ENCODE data around the gene MRPS5.
"Not testable (repeated sequence)": the region's sequence is repeated elsewhere in the genome, so short reads cannot be mapped to it uniquely, and the experiment has no call there.

Gene MRPS5

DNA sequence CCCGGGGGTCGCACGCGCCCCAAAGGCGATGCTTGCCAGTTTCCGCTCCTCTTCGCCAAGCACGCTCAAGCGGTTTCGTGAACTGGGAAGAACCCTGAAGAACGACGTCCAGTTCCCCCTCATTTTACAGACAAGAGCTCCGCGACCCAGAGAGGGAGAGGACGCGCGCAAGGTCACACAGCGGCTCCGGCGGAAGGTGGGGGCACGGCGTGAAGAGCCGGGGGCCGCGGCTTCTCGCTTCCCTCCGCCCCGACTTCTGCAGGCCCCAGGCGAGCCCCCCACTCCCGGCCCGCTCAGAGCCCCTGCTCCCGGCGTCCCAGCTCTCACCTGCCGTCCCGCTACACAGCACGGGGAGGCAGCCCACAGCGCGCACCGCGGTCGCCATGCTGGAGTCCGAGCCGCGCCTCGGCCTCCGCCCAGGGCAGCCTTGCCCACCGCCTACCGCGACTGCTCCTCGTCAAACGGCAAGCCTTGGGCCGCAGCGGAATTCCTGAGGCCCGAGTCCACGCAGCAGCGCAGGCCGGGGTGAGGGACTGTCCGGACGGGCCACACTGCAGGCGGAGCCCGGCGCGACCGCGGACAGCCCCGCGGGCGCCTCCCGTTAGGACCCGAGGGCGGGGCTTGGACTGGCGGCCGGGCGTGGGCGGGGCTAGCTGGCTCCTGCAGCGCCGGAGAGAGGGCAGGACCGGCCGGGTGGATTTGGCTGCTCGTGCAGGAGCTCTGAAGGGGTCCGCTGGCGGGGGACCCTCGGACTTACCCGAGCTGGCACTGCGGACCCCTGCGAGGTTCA lies at the start of gene MRPS5:
TSS of gene MRPS5 (minus strand) at position 402 of the 790 bp plus-strand sequence. CDS start at position 385, 17 bp downstream.
- peak; percentile 98 for DNase-seq

DNA sequence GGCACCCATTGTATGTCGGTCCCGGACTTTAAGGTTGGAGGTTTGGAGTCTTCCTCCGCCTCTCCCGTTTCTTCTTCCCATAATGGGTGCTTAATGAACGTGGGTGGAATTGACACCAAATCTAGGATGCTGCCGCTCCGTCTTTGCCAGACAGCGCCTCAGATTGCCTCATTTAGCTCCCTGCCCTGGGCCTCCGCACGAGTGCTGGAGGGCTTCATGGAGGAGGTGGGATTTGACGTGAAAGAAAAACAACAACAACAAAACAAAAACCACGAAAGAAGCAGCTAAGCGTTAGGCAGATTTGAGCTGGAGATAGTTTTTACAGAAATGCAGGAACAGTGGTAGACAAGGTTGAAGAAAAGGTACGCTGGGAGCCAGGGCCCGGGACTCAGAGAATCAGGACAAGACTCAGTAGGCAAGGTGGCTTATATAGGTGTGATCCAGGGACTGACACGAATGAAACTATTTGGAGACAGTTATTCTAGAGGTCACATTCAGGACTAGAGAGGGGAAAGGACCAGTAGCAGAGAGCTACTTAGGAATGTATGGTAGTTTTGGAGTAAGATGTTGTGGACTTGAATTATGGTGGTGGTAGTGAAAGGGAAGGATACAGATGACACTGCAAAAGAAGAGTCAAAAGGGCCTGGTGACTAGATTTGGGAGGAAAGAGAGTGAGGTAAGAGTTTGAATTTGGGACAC lies 44.6 kb upstream of the MRPS5 start:
- no peak for DNase-seq

DNA sequence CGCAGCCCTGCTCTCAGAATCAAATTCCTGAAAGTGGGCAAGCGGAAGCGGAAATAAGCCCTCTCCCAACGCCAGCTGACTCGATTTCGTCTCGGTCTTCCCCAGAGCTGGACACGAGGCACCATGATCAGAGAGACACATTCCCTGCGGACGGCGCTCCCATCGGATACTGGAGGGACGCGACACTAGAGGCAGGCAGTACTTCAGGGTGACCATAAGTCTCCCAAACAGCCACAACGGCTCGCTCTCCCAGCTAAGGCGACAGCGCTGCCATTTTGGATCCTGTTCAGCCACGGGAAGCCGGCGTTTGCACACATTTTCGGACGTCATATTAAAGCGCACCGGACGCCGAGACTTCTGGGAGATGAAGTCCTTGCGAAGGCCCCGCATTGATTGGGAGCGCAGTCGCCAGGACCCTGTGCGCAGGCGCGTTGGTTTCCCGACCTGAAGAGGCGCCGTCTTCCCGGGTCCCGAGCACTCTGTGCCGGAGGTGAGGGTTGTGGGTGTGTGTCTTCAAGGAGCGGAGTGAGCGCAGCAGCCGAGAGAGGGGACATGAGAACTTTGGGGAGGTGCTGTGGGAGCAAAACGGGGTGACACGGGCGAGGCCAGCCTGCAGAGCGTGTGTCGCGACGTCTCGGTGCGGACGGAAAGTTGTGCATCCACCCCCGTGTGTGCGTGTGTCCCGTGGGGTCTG lies 43.9 kb upstream of the MRPS5 start, which contains the start of gene ZNF2:
TSS of gene ZNF2 (plus strand) at position 439 of the 694 bp plus-strand sequence. CDS start 10,418 bp downstream, outside the sequence.
- peak; percentile 97 for DNase-seq

DNA sequence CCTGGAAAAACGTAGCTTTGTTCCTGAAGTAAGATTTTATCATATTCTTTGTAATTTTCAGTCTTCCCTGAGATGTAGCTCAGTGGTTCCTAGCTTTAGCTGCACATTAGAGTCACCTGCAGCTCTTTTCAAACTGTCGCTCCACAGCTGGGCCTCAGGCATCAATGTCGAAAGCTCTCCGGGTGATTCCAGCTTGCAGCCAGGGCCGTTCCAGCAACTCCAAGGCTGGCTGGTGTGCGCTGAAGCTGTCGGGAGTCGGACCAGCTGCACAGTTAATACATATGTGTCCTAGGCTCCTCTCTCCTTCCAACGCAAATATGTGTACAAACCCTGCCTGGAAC lies 43.4 kb upstream of the MRPS5 start:
- DNase-seq: no peak

DNA sequence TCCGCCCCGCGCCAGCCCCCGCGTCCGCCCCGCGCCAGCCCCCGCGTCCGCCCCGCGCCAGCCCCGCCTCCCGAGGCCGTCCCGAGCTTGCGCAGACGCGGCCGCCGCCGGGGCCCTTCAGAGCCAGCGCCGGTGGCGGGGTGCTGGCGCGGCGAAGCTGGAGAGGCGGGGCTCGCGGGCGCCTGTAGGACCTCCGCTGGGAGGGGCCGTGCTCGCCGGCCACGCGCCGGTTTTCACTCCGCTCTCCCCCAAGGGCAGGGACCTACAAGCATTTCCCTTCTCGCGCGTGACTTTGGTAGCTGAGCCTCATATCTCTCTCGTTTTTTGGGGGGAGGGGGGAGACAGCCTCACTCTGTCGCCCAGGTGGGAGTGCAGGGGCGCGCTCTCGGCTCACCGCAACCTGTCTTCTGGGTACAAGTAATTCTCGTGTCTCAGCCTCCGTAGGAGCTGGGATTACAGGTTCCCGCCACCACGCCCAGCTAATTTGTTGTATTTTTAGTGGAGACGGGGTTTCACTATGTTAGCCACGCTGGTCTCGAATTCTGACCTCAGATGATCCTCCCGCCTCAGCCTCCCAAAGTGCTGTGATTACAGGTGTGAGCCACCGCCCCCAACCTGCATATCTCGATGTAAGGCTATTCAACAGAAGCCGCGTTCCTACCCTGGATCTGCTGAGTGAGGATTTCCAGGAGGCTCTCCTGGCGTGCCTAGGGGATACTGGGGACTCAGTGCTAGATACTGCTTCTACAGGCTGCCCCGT lies 38.3 kb upstream of the MRPS5 start, which contains the start of gene ZNF514:
TSS of gene ZNF514 (minus strand) at position 159 of the 760 bp plus-strand sequence. CDS start 6,595 bp downstream, outside the sequence.
- peak; percentile 88 for DNase-seq

DNA sequence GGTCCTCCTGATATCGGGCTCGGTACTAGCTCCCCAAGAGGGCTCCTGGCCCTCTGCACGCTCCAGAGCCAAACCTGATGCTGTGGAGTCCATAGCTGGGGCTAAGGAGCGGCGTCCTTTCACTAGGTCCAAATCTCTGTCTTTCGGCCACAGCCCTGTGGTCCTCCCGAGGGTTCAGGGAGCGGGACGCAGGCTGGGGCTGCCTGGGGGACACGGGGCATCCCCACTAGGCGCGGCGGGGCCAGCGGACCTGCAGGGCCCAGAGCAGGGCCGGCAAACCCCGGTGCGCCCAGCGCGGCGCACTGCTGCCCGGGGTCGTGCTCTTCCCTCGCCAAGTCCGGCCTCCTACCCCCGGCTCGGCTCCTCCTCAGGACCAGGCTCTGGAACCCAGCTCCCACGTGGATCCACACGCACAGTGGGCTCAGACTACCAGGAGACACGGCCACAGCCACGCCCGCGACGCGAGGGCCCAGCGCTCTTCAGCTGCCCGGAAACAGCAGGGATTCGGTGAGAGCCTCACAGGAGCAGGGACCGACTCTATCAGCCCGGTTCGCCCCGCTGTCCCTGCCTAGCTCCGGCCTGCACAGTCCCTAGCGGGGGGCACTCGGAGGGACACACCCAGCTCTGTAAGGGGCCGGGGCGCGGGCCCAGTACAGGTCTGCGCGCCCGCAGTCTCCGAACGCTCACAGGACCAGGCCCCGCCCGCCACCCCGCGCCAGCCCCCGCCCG lies 37.4 kb upstream of the MRPS5 start:
- DNase-seq: peak; percentile 80

DNA sequence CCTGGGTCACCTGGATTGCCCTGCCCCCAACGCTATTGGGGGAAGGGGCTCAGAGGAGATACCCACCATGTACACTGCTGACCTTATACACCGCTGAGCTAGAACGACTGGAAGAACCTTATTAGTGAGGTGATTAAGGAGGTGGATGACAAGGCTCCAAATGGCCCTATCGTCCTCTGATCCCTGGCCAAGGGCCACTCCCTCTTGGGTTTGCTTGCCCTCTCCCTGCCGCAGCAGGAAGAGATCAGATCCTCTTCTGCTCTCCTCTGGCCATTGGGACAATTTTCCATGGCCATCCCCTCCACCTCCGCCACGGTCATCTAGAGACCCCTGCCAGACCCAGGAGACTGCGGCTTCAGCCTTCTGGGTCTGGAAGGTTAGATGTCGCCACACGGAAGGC lies 36.8 kb upstream of the MRPS5 start:
- DNase-seq: no peak

DNA sequence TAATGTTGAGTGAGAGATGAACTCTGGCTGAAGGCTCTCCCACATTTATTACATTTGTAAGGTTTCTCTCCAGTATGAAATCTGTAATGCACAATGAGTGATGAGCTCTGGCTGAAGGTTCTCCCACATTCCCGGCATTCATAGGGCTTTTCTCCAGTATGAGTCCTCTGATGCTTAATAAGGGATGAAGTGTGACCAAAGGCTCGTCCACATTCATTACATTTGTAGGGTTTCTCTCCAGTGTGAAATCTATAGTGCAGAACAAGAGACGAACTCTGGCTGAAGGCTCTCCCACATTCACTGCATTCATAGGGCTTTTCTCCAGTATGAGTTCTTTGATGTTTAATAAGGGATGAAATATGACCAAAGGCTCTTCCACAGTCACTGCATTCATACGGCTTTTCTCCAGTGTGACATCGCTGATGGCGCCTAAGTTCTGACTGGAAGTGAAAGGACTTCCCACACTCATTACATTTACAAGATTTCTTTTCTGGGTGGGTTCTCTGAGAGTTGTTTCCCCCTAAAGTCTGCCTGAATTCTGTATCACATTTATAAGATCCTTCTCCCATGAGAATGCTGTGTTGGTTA lies 27.9 kb upstream of the MRPS5 start:
- no peak for DNase-seq

DNA sequence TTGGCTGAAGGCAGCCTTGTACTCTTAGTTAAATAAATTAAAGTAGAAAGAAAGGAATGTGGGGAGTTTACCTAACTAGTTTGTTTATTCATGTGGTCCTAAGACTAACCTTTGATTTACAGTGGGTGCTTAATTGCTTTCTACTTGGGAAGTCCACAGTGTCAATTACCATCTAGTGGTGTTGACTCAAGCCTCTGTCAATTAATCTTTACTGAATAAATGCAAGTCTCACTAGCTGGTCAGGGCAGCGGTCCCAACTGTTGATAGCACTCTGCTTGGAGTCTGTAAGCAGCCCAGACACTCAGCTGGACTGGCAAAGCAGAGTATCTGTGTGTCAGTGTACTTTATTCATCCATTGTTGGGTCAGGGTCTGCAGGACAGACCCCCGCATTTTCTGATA lies 22.2 kb upstream of the MRPS5 start:
- no peak for DNase-seq

DNA sequence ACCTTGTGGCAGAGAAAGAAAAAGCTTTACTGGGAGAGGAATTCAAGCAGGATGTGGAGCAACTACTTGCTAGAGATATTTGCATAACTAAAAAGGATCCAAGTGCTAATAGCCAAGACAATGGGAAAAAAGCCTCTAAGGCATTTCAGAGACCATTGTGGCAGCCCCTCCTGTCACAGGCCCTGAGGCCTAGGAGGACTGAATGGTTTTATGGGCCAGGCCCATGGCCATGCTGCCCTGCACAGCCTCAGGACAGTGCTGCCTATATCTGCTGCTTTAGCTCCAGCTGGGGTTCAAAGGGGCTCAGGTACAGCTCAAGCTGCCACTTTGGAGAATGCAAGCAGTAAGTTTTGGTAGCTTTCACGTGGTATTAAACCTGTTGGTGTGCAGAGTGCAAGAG lies 17.1 kb upstream of the MRPS5 start:
- no peak for DNase-seq

DNA sequence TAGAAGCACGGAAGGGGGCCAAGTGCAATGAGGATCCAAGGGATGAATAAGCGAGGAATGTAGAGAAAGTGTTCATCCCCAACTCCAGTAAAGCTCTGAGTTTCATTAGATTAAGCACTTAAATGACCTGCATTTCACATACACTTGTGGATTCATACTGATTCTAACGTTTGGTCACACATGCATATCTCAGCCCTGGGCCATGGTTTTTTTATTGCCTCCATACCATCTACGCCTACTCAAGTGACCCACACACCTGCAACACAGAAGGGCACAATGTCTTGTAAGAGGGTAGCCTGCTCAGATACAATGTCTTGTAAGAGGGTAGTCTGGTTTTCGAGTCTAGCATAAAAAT lies 566 bp upstream of the MRPS5 start:
- no peak for DNase-seq

DNA sequence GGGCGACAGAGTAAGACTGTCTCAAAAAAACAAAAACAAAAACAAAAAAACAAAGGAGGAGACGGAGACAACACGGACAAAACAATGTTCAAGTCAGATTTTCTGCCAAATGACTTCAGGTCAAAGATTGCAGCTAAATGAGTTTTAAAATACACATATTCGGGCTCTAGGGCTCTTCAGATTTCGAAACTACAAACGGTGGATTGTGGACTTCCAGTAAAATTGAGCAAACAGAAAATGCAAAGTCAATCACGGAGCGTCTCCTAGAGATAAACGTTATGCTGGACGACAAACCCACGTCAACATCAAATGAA lies 558 bp downstream of the MRPS5 start:
- no peak for DNase-seq

DNA sequence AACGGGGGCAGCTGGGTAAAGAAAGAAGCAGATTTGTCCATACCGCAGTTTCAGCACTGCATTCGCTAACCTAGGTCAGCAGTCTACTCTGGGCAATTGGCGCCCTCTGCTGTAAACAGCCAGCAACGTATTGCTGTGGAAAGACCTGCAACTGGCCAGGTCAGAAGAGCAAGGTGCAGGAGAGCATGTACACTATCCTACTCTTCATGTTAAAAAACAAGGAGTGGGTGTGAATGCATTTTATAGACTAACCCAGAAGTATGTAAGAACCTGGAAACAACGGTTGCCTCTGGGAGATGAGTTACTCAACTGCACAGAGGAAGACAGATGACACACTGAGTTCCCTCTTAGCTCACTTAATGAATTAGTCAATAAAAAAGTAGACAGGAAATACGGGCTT lies 6.2 kb downstream of the MRPS5 start:
- peak; percentile 79 for DNase-seq

DNA sequence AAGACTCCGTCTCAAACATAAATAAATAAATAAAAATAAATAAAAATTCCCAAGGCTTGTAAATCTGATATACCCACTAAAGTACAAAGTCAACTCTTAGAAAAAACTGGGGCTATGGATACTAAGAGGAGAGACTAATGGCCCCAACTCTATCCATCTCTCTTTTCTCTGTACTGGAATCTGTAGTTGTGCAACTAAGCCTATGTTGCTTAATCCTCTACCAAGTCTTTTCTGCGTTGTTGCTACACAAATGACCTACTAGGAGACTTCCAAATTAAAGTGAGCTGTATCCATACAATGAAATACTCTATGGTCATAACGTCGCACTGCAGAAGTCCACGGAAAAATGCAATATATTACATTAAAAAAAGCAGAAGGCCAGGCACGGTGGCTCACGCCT lies 8.1 kb downstream of the MRPS5 start:
- no peak for DNase-seq

DNA sequence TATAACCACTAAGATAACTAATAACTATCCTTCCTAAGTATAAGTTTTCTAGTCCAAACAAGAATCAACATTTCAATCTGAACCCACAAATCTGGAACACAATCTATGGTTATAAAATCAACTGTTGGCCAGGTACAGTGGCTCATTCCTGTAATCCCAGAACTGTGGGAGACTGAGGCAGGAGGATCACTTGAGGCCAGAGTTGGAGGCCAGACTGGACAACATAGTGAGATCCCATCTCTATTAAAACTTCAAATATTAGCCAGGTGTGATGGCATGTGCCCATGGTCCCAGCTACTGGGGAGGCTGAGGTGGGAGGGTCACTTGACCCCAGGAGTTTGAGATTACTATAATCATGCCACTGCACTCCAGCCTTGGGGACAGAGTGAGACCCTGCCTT lies 11.2 kb downstream of the MRPS5 start:
- DNase-seq: no peak

DNA sequence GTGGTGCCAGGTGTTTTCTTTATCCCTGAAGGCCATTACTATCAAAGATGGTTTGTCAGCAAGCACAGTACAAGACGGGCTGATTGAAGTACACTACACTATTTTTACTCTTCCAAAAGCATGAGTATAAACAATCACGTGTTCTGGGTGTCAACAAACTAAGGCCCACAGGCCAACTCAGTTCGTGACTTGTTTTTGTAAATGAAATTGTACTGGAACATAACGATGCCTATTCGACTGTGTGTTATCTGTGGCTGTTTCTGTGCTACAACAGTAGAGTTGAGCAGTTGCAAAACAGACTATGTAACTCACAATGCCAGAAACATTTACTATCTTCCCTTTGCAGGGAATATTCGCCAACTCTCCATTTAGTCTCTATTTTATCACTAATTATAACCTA lies 12.3 kb downstream of the MRPS5 start:
- DNase-seq: no peak

DNA sequence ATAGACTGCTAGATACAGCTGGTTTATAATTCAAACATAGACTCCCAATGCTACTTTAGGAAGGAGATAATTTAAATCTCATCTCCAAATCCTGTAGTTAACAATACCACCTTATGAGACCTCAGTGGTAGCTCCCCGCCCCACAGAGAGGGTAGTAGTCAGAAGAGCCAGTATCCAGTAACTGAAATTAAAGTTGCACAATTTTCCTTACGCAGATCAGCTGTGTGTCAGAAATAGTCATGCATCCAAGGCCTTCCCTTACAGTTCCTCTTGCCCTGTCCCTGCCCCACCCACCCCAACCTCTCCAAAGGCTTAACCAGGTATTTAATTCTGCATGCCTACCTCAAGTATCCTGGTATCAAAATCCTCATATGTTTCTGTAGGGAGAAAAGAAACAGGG lies 15.5 kb downstream of the MRPS5 start:
- DNase-seq: no peak

DNA sequence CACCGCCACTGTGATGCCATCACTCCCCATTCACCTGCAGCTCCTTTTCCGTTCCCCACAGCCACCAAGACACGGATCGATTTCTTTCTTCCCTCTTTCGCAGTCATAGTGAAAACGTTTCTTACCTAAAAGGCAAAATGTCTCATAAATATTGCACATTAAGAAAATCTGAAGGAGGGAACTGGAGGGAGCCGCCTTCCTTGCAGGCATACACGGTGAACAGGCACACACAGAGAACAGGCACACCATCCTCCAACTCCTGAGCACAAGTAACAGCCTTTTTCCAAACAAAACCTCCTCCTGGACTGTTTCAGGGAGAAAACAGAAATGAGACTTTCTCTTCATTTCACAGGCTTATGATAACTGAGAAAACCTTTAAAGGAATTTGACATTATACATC lies 17.0 kb downstream of the MRPS5 start:
- DNase-seq: no peak

DNA sequence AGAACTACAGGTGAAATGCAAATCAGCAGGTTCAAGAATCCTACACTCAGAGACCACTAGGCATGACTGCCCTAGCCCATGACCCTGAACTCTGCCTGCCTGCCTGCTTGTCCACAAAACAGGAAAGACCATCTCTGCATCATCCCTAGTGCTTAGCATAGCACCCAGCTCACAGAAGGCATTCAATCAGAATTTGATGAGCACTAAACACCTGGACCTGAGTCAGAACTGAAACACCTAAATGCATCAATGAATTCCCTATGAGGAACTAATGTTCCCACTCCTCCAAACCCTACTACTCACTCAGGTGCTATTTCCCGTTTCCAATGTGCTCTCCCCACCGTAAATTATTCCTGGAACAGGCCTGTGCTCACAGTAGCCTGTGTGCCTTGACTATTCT lies 21.7 kb downstream of the MRPS5 start:
- DNase-seq: no peak

DNA sequence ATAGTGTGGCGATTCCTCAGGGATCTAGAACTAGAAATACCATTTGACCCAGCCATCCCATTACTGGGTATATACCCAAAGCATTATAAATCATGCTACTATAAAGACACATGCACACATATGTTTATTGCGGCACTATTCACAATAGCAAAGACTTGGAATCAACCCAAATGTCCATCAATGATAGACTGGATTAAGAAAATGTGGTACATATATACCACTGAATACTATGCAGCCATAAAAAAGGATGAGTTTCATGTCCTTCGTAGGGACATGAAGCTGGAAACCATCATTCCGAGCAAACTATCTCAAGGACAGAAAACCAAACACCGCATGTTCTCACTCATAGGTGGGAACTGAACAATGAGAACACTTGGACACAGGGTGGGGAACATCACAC lies 23.3 kb downstream of the MRPS5 start:
- not testable (repeated sequence) for DNase-seq

DNA sequence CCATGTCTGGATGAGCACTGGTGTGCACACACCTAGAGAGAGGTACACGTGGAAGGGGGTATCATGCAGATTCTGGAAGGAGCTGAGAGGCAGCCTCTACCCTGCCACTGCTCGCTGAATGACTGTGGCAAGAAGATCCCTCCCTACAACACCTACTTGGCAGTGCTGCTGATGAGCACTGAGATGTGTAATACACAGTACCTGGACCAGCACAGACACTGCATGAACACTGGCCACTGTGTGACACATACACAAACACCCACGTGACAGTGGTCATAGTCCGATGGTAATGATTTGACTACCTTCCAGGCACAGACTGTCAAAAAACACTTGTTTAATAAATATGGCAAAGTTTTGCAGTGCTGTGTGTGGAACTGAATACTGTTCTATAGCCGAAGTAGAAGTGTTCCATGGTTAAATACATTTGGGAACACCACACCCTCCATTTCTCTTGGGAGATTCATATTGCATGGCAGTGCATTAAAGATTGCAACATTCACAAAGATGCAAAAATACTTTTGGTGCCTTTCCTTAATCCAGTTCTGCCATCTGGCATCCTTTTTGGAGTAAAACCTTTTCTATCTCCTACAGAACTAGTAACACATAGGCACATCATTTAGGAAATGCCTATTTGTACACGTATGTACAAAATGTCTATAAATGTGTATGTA lies 29.6 kb downstream of the MRPS5 start:
- no peak for DNase-seq

DNA sequence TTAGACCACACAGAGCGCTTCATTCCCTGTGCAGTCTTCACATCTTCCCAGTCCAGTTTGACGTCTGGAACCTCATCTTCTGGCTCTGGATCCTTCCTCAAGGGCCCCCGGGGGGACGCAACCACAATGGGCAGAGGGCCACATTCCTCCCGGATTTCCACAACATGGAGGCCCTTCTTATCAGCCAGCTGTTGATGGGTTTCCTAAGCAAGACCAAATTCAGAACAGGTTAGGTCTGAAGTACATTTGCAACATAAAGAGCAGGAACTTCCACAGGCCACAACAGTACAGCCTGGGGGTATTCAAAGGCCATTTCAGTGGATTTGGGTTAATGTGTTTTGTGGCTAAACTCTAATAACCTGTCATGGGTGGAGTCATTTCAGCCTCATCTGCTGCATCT lies 34.2 kb downstream of the MRPS5 start:
- no peak for DNase-seq

All from activated CD8-positive, alpha-beta memory T cell treated with anti-CD3 and anti-CD28 coated beads for 24 hours (primary cell).